Body of pancreas (tissue), 4 donors: ENCODE results near the gene PNISR. TPM values are rescaled to one million over a fixed set of nuclear protein-coding genes. Genes with fewer than 3 reads are reported as not detected.

ENCODE experiments used
- ATAC-seq: fragments of 150-250 bp; one replicate; pipeline ENCODE4 v1.9.1; 2016
- DNase-seq, 4 donors: peaks; one replicate each; pipeline ENCODE4 v3.0.0-alpha.2; 2019
- H3K27ac ChIP-seq, 4 donors: fragments of 200-600 bp; sonication (generic); 1 replicate in 3 of 4; 2 replicates in 1 of 4; pipeline versions ENCODE4 v1.5.1 to v1.6.1; 2016 to 2019; ENCODE audit warnings: mild to moderate bottlenecking in 1 of 4, mixed read lengths in 1 of 4, moderate library complexity in 1 of 4
- H3K27me3 ChIP-seq, 2 donors: fragments of 200-600 bp; sonication (generic); one replicate each; pipeline ENCODE4 v1.6.0; 2016; ENCODE audit warnings: mild to moderate bottlenecking in 1 of 2
- H3K36me3 ChIP-seq, 2 donors: fragments of 200-600 bp; sonication (generic); replicated peaks in 1 of 2; 2 replicates each; pipeline ENCODE4 v1.5.1; 2016; ENCODE audit warnings: low read depth in 2 of 2; ENCODE audit not compliant: insufficient read depth in 1 of 2
- H3K4me1 ChIP-seq: fragments of 200-600 bp; sonication (generic); one replicate; pipeline ENCODE4 v1.6.0; 2016
- H3K4me3 ChIP-seq, 2 donors: fragments of 200-600 bp; sonication (generic); 1 replicate in 1 of 2; 2 replicates in 1 of 2; pipeline ENCODE4 v1.5.1; 2016 to 2019
- H3K9me3 ChIP-seq, 3 donors: fragments of 200-600 bp; sonication (generic); 1 replicate in 2 of 3; 2 replicates in 1 of 3; pipeline ENCODE4 v1.5.1; 2016
- CTCF ChIP-seq, 7 experiments: fragments of 450-650 bp in 4 of 7; fragments of 200-600 bp in 3 of 7; sonication (generic) in 3 of 7; IDR thresholded peaks; one replicate each; pipeline ENCODE4 v1.5.1; 2016 to 2019; ENCODE audit warnings: antibody characterized with exemption in 7 of 7
- POLR2A ChIP-seq, 3 donors: fragments of 450-650 bp; IDR thresholded peaks; one replicate each; pipeline ENCODE4 v1.6.1; 2016; ENCODE audit warnings: antibody characterized with exemption in 3 of 3, mild to moderate bottlenecking in 2 of 3
- WGBS, 2 donors: methylation state at CpG; one replicate each; pipeline ENCODE4 v1.1.5; 2017; 5-methylcytosine and 5-hydroxymethylcytosine counted together
- intact Hi-C: fragments of 100-400 bp; cut with DNase I; formaldehyde crosslinking; loops from one replicate; pipeline ENCODE4 v1.15.1; 2023
- total RNA-seq, 2 donors: library from RNA; depleted of rRNA; stranded (reverse); fragments of >200 nt; gene quantifications; one replicate each; pipeline ENCODE4 v1.1.0, GENCODE V29; 2016

Gene PNISR
- total RNA-seq, 2 donors from 2014 or later: 97.8 to 107 TPM

DNA sequence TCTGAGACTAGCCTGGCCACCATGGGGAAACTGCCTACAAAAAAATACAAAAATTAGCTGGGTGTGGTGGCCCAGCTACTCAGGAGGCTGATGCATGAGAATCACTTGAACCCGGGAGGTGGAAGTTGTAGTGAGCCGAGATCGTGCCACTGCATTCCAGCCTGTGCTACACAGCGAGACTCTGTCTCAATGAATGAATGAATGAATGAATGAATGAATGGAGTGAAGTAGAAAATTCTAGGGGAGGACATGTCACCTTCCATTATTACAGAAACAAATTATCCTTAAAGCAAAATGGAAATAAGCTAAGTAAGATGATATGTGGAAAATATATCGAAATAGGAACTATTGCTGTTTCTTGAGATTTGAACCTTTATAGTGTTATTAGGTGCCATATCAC is 2.9 kb upstream of the PNISR start:
- Histone ChIP-seq H3K4me1 (peaks cover 30% of the 10 kb centered on the region), H3K27ac (no peak overlapping the region), H3K9me3 (no peaks in the 10 kb centered on the region), H3K4me3 (no peak overlapping the region), H3K27me3 (no peaks in the 10 kb centered on the region), H3K36me3 (no peaks in the 10 kb centered on the region)
- WGBS, 2 donors: 94 to 99% methylated on average over 5 of the region's 5 CpGs
- intact Hi-C loops: no loop called here
- no peak for DNase-seq
- ATAC-seq: no peak
- TF ChIP-seq POLR2A (IDR thresholded peaks at IDR 0.05) (no peak), CTCF (IDR thresholded peaks at IDR 0.05) (no peak)

DNA sequence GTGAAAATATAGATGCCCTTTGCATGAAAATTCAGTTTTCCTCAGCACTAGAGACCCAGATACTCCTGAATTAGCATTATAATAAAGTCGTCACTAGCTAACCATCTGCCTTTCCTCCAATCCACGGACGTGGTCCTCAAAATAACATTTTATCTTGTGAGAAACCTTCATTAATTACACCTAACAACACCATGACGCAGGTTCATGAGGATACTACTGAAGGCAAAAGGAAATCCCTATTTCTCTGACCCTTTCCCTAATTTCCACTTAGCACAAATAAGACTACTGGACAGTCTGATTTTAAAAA is 1.3 kb upstream of the PNISR start:
- Histone ChIP-seq H3K9me3 (no peaks in the 10 kb centered on the region), H3K4me1 (peaks cover 46% of the 10 kb centered on the region), H3K4me3 (peak overlapping the region in 1 of 2 donors; percentile 69), H3K27ac (peak overlapping the region; percentile 93 to 97 (median 96)), H3K27me3 (no peaks in the 10 kb centered on the region), H3K36me3 (no peaks in the 10 kb centered on the region)
- intact Hi-C loops: no loop called here
- DNase-seq: no peak
- 23 to 25% methylated on average over 4 of the region's 4 CpGs for WGBS, 2 donors
- no peak for ATAC-seq
- TF ChIP-seq CTCF (IDR thresholded peaks at IDR 0.05) (no peak), POLR2A (IDR thresholded peaks at IDR 0.05) (no peak)

DNA sequence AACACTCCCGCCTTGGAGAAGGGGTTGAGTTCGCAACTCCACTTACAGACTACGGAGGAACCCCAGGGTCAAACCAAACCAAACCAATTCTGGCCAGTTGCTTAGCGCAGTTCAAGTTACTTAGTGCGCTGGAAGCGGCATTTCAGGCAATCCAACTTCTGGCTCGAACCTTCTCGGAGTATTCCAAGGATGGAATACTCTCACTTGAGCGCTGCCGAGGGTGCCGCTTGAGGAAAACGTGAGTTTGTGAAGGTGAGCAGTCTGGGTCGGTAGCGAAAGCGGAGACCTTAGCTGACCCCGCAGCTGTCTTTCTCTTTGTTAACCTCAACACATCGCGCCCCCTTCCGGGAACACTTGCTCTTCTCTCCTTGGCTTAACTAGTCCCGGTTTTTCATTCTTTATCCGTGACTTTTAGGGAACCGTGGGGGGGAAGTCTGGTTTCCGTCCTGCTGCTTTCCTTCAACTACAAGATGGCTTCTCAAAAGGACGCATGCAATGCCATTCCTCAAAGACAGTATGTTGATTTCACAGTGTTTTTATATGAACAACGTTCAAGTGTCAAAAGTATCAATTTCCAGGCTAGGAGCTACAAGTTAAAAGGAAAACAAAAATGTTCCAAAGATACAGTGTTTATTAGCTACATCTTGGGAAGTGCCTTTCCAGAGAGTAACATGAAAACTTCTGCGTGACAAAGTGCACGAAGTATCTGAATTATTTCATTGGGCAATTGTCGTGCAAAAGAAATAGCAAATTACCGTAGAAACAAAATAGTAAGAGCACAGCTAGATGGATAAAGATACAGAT is 741 bp upstream of the PNISR start:
- peaks cover 51% of the 10 kb centered on the region for H3K4me1 ChIP-seq
- intact Hi-C loops: no loop called here
- peak overlapping the region; percentile 27 to 69 for H3K4me3 ChIP-seq
- H3K36me3 ChIP-seq: no peaks in the 10 kb centered on the region
- H3K9me3 ChIP-seq: no peaks in the 10 kb centered on the region
- 0 to 2% methylated on average over 20 to 29 of the region's 29 CpGs for WGBS, 2 donors
- peak in 1 of 3 donors; percentile 61 for TF ChIP-seq POLR2A (IDR thresholded peaks at IDR 0.05)
- peak in 5 of 7 experiments; percentile 37 to 60 (median 44) for TF ChIP-seq CTCF (IDR thresholded peaks at IDR 0.05)
- DNase-seq (peak; percentile 80 to 92 (median 88)), ATAC-seq (peak; percentile 82)
- peak overlapping the region; percentile 93 to 97 (median 96) for H3K27ac ChIP-seq
- no peaks in the 10 kb centered on the region for H3K27me3 ChIP-seq

DNA sequence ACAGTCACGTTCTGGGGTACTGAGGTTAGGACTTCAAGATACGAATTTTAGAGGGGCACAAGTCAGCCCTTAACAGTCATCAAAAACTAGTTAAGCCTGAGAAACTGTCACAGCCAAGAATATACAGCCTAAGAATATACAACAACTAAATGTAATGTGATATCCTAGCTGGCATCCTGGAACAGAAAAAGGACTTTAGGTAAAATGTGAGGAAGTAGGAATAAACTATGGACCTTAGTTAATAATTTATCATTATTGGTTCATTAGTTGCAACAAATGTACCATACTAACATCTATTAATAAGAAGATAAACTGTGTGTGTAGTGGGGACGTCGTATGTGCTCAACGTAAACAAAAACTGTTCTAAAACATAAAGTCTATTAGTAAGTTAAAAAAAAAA is 1.1 kb downstream of the PNISR start:
- ATAC-seq (no peak), DNase-seq (no peak)
- TF ChIP-seq POLR2A (IDR thresholded peaks at IDR 0.05): no peak
- no peak for TF ChIP-seq CTCF (IDR thresholded peaks at IDR 0.05)
- intact Hi-C loops: no loop called here
- WGBS, 2 donors: 25 to 32% methylated on average over 5 of the region's 5 CpGs
- Histone ChIP-seq H3K4me3 (peak overlapping the region in 1 of 2 donors; percentile 69), H3K36me3 (no peaks in the 10 kb centered on the region), H3K27me3 (no peaks in the 10 kb centered on the region), H3K4me1 (peaks cover 55% of the 10 kb centered on the region), H3K9me3 (no peaks in the 10 kb centered on the region), H3K27ac (peak overlapping the region in 1 of 4 donors; percentile 97)

- H3K36me3 ChIP-seq: no peaks in the 10 kb centered on the region
- 75 to 87% methylated on average over 6 of the region's 6 CpGs for WGBS, 2 donors
- no peaks in the 10 kb centered on the region for H3K27me3 ChIP-seq
- H3K4me1 ChIP-seq: peaks cover 55% of the 10 kb centered on the region
- no peak overlapping the region for H3K27ac ChIP-seq
- intact Hi-C loops: no loop called here
- ATAC-seq (no peak), DNase-seq (no peak)
- no peak overlapping the region for H3K4me3 ChIP-seq
- TF ChIP-seq POLR2A (IDR thresholded peaks at IDR 0.05) (no peak), CTCF (IDR thresholded peaks at IDR 0.05) (no peak)
- H3K9me3 ChIP-seq: no peaks in the 10 kb centered on the region
Observed at GRCh38 chr6:99422912-99423311, 2.2 kb downstream of the PNISR start.
